GM12878 (cell line): Measurements from ENCODE around the gene MPC1L. TPM values are rescaled to one million over a fixed set of nuclear protein-coding genes. Genes with fewer than 3 reads are reported as not detected.

ENCODE experiments used
- ATAC-seq: fragments of 200-7000 bp; cut with Tn5 transposase; 3 replicates; pipeline ENCODE4 v1.9.1; 2020; ENCODE audit warnings: mild to moderate bottlenecking, moderate library complexity
- BruUV-seq: library from RNA; stranded (reverse); fragments of 400-500 nt; replicated peaks from 2 replicates; lab custom pipeline; 2021; lab: Mats Ljungman, UMichigan
- CTCF ChIA-PET: fragments of 300-600 bp; sonication (Branson Sonifier 250); formaldehyde crosslinking; extraction: SDS; loops from one replicate; lab custom pipeline; 2021; ENCODE audit warnings: inconsistent platforms; lab: Yijun Ruan, JAX
- POLR2A ChIA-PET: fragments of 350-600 bp; formaldehyde crosslinking; extraction: SDS; loops from one replicate; lab custom pipeline; 2021; ENCODE audit warnings: inconsistent platforms; lab: Charles Lee
- RAD21 ChIA-PET: fragments of 300-600 bp; sonication (Branson Sonifier 250); formaldehyde crosslinking; loops from one replicate; lab custom pipeline; 2023; ENCODE audit warnings: antibody characterized with exemption; ENCODE audit not compliant: unreplicated experiment; lab: Charles Lee
- SMC1A ChIA-PET: fragments of 300-600 bp; sonication (Branson Sonifier 250); formaldehyde crosslinking; loops from one replicate; lab custom pipeline; 2023; ENCODE audit not compliant: unreplicated experiment, uncharacterized antibody; lab: Charles Lee
- DNase-seq: peaks from one replicate; pipeline ENCODE4 v3.0.0-alpha.2; 2011; ENCODE audit warnings: low read depth, low spot score
- FAIRE-seq: peaks from 3 replicates; lab custom pipeline; 2011; peaks lifted over from hg19 to GRCh38; lab: Jason Lieb, UNC
- H2AFZ ChIP-seq: 2 replicates; pipeline ENCODE4 v1.6.0; 2011; ENCODE audit warnings: low read depth, low read length, control low read depth; ENCODE audit not compliant: control insufficient read depth
- H3K27ac ChIP-seq: 2 replicates; pipeline ENCODE4 v1.5.1; 2011; ENCODE audit warnings: control low read depth; ENCODE audit not compliant: control insufficient read depth, insufficient read depth
- H3K27me3 ChIP-seq, 2 experiments: replicated peaks in 1 of 2; 2 replicates each; pipeline versions ENCODE4 v1.6.0 to v1.6.1; 2011; ENCODE audit warnings: low read length in 1 of 2; ENCODE audit not compliant: control insufficient read depth in 2 of 2, insufficient read depth in 2 of 2
- H3K36me3 ChIP-seq, 2 experiments: 2 replicates each; pipeline ENCODE4 v1.5.1; 2011; ENCODE audit warnings: low read length in 1 of 2; ENCODE audit not compliant: control insufficient read depth in 2 of 2, insufficient read depth in 2 of 2
- H3K4me1 ChIP-seq: 2 replicates; pipeline ENCODE4 v1.6.1; 2011; ENCODE audit warnings: mild to moderate bottlenecking, low read length, moderate library complexity, mixed read lengths; ENCODE audit not compliant: control insufficient read depth, insufficient read depth
- H3K4me2 ChIP-seq: 2 replicates; pipeline ENCODE4 v1.6.0; 2011; ENCODE audit warnings: control low read depth; ENCODE audit not compliant: control insufficient read depth, insufficient read depth
- H3K4me3 ChIP-seq: fragments of 200-600 bp; sonication (generic); 2 replicates; pipeline ENCODE4 v1.5.1; 2016
- H3K79me2 ChIP-seq: 2 replicates; pipeline ENCODE4 v1.6.0; 2011; ENCODE audit warnings: low read length; ENCODE audit not compliant: control insufficient read depth, insufficient read depth
- H3K9ac ChIP-seq: 2 replicates; pipeline ENCODE4 v1.8.0; 2011; ENCODE audit warnings: low read length, control low read depth, mixed read lengths; ENCODE audit not compliant: control insufficient read depth, insufficient read depth
- H3K9me3 ChIP-seq: replicated peaks from 3 replicates; pipeline ENCODE4 v1.5.1; 2011; ENCODE audit warnings: mild to moderate bottlenecking, low read length; ENCODE audit not compliant: control insufficient read depth, insufficient read depth
- H4K20me1 ChIP-seq: 2 replicates; pipeline ENCODE4 v1.6.0; 2011; ENCODE audit not compliant: control insufficient read depth, insufficient read depth
- ATF7 ChIP-seq: fragments of 450-650 bp; IDR thresholded peaks from 2 replicates; pipeline ENCODE4 v1.6.1; 2016; ENCODE audit warnings: low read depth, mild to moderate bottlenecking
- DPF2 ChIP-seq: fragments of 450-650 bp; IDR thresholded peaks from 2 replicates; pipeline ENCODE4 v1.6.1; 2017; ENCODE audit warnings: mild to moderate bottlenecking
- E2F4 ChIP-seq: IDR thresholded peaks from 2 replicates; pipeline ENCODE4 v1.6.1; 2012; ENCODE audit warnings: low read depth, low read length, improper control_type of control experiment
- HDAC6 ChIP-seq: fragments of 200-600 bp; sonication (generic); IDR thresholded peaks from one replicate; pipeline ENCODE4 v1.8.0; 2017; ENCODE audit warnings: antibody characterized with exemption; ENCODE audit not compliant: unreplicated experiment
- MYB ChIP-seq: fragments of 150-350 bp; IDR thresholded peaks from 2 replicates; pipeline ENCODE4 v1.6.1; 2014; ENCODE audit warnings: mild to moderate bottlenecking, low read depth, low read length, borderline replicate concordance
- POLR2A ChIP-seq: IDR thresholded peaks from 2 replicates; pipeline ENCODE4 v1.6.1; 2011; ENCODE audit warnings: low read depth, mild to moderate bottlenecking, low read length
- POU2F2 ChIP-seq: IDR thresholded peaks from 3 replicates; pipeline ENCODE4 v1.6.1; 2011; ENCODE audit warnings: low read depth, mild to moderate bottlenecking, low read length, borderline replicate concordance
- SPI1 ChIP-seq: IDR thresholded peaks from 2 replicates; pipeline ENCODE4 v1.6.1; 2011; ENCODE audit warnings: low read depth, mild to moderate bottlenecking, low read length, moderate library complexity, borderline replicate concordance; ENCODE audit not compliant: insufficient read depth
- WGBS: methylation state at CpG from one replicate; pipeline ENCODE4 v1.1.6; 2016; ENCODE audit warnings: low lambda C conversion rate; ENCODE audit not compliant: insufficient replicate concordance, insufficient coverage; ENCODE audit errors: missing lambda C conversion rate; 5-methylcytosine and 5-hydroxymethylcytosine counted together
- in situ Hi-C: fragments of 300-500 bp; cut with MboI; formaldehyde crosslinking; loops from 9 replicates; pipeline ENCODE4 v1.14.3; 2018; ENCODE audit warnings: mixed read lengths
- intact Hi-C: fragments of 100-400 bp; cut with micrococcal nuclease; formaldehyde crosslinking; loops from one replicate; pipeline ENCODE4 v1.14.2; 2022; ENCODE audit not compliant: unreplicated experiment
- polyA plus RNA-seq, 11 experiments: library from polyadenylated mRNA; depleted of rRNA in 4 of 11; unstranded in 6 of 11; stranded (reverse) in 5 of 11; fragments of >200 nt; fragmentation: Nextera tagmentation in 4 of 11; fragmentation: Illumina TruSeq in 1 of 11; extraction: Ambion mirVana in 4 of 11; extraction: Trizol in 1 of 11; gene quantifications; 1 replicate in 1 of 11; 2 replicates in 10 of 11; pipeline versions ENCODE4 v1.2.1 to v1.2.3, GENCODE V29; 2011 to 2016; ENCODE audit warnings: inconsistent platforms in 2 of 11, missing spikeins in 2 of 11, low read depth in 1 of 11
- total RNA-seq, 4 experiments: library from RNA; depleted of rRNA in 3 of 4; stranded (reverse); fragments of >200 nt in 3 of 4; fragmentation: Illumina TruSeq in 1 of 4; extraction: Trizol in 1 of 4; gene quantifications; 2 replicates each; pipeline versions ENCODE4 v1.2.1 to v1.2.3, GENCODE V29; 2013 to 2021
- TF ChIP-seq, protein P1 (sequence below): fragments of 450-650 bp; IDR thresholded peaks from 2 replicates; pipeline ENCODE4 v1.6.1; 2017; ENCODE audit warnings: mild to moderate bottlenecking
- TF ChIP-seq, protein P2 (sequence below): fragments of 450-650 bp; IDR thresholded peaks from 2 replicates; pipeline ENCODE4 v1.6.1; 2016; ENCODE audit warnings: mild to moderate bottlenecking, moderate library complexity, borderline replicate concordance

Gene MPC1L
- total and polyA plus RNA-seq, 10 of the 15 experiments (the other 5 are each of a cell fraction or from before 2014, with no cell fraction given), result not detected

GRCh38 chrX:40581336-40581920 is 41.8 kb upstream of the MPC1L start:
- peaks cover 34% of the 10 kb centered on the region for H3K79me2 ChIP-seq
- H3K4me1 ChIP-seq, result no peaks in the 10 kb centered on the region
- H3K27me3 ChIP-seq, result no peaks in the 10 kb centered on the region
- DNase-seq, result no peak
- no TSS peak for BruUV-seq
- H3K9me3 ChIP-seq, result no peaks in the 10 kb centered on the region; the same call in 2 of the 3 replicates
- no peak for FAIRE-seq
- WGBS, result 21% methylated on average over 15 of the region's 15 CpGs
- ChIA-PET SMC1A (interaction anchor here (0.9 to 2.0 kb wide), 4 partner anchors 11 to 62 kb away, joined by 3 to 9 read pairs (median 4); no protein-coding TSS in a partner anchor), CTCF (interaction anchor here (1.3 to 2.4 kb wide), 2 partner anchors 10 to 37 kb away, joined by 7 to 8 read pairs; no protein-coding TSS in a partner anchor), POLR2A (interaction anchor here (0.8 to 2.0 kb wide), 3 partner anchors 9 to 65 kb away, joined by 4 to 7 read pairs (median 5); no protein-coding TSS in a partner anchor), RAD21 (interaction anchor here (1.7 kb wide), 1 partner anchor 36 kb away, joined by 6 read pairs; no protein-coding TSS in a partner anchor)
- in situ Hi-C loops (no loop called here), intact Hi-C loops (no loop called here)
- no peaks in the 10 kb centered on the region for H3K36me3 ChIP-seq
- H3K27ac ChIP-seq, result peak overlapping the region; percentile 62; the same call in 1 of the 2 replicates
- no peaks in the 10 kb centered on the region for H4K20me1 ChIP-seq
- ATAC-seq, result peak; percentile 12
- peak overlapping the region; percentile 62; the same call in 1 of the 2 replicates for H3K9ac ChIP-seq
- H2AFZ ChIP-seq, result no peak overlapping the region; the same call in 1 of the 2 replicates
- peak overlapping the region; percentile 55 for H3K4me3 ChIP-seq
- H3K4me2 ChIP-seq, result peak overlapping the region; percentile 45
- TF ChIP-seq SPI1 (no peak), ATF7 (no peak), POU2F2 (no peak), E2F4 (no peak), POLR2A (no peak), MYB (no peak), DPF2 (no peak), HDAC6 (no peak)
- TF ChIP-seq, protein P1, sequence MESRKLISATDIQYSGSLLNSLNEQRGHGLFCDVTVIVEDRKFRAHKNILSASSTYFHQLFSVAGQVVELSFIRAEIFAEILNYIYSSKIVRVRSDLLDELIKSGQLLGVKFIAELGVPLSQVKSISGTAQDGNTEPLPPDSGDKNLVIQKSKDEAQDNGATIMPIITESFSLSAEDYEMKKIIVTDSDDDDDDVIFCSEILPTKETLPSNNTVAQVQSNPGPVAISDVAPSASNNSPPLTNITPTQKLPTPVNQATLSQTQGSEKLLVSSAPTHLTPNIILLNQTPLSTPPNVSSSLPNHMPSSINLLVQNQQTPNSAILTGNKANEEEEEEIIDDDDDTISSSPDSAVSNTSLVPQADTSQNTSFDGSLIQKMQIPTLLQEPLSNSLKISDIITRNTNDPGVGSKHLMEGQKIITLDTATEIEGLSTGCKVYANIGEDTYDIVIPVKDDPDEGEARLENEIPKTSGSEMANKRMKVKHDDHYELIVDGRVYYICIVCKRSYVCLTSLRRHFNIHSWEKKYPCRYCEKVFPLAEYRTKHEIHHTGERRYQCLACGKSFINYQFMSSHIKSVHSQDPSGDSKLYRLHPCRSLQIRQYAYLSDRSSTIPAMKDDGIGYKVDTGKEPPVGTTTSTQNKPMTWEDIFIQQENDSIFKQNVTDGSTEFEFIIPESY, result no peak
- TF ChIP-seq, protein P2, sequence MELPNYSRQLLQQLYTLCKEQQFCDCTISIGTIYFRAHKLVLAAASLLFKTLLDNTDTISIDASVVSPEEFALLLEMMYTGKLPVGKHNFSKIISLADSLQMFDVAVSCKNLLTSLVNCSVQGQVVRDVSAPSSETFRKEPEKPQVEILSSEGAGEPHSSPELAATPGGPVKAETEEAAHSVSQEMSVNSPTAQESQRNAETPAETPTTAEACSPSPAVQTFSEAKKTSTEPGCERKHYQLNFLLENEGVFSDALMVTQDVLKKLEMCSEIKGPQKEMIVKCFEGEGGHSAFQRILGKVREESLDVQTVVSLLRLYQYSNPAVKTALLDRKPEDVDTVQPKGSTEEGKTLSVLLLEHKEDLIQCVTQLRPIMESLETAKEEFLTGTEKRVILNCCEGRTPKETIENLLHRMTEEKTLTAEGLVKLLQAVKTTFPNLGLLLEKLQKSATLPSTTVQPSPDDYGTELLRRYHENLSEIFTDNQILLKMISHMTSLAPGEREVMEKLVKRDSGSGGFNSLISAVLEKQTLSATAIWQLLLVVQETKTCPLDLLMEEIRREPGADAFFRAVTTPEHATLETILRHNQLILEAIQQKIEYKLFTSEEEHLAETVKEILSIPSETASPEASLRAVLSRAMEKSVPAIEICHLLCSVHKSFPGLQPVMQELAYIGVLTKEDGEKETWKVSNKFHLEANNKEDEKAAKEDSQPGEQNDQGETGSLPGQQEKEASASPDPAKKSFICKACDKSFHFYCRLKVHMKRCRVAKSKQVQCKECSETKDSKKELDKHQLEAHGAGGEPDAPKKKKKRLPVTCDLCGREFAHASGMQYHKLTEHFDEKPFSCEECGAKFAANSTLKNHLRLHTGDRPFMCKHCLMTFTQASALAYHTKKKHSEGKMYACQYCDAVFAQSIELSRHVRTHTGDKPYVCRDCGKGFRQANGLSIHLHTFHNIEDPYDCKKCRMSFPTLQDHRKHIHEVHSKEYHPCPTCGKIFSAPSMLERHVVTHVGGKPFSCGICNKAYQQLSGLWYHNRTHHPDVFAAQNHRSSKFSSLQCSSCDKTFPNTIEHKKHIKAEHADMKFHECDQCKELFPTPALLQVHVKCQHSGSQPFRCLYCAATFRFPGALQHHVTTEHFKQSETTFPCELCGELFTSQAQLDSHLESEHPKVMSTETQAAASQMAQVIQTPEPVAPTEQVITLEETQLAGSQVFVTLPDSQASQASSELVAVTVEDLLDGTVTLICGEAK, result no peak
